Measurements from ENCODE around the gene TFDP1.

The TFDP1 gene

GRCh38 chr13:113550453-113550852 is 34.1 kb upstream of the TFDP1 start:
- no peak overlapping the region for H3K27ac ChIP-seq
- DNase-seq (ENCODE audit: low spot score) = no peak
- no peak for TF ChIP-seq CTCF (IDR thresholded peaks at IDR 0.05)
- no peak overlapping the region for H3K4me3 ChIP-seq

GRCh38 chr13:113551081-113552000 is 33.2 kb upstream of the TFDP1 start:
- Histone ChIP-seq H3K27ac (no peak overlapping the region), H3K4me3 (no peak overlapping the region)
- no peak for DNase-seq (ENCODE audit: low spot score)
- TF ChIP-seq CTCF (IDR thresholded peaks at IDR 0.05) = no peak

- Histone ChIP-seq H3K27ac (no peak overlapping the region), H3K4me3 (no peak overlapping the region)
- TF ChIP-seq CTCF (IDR thresholded peaks at IDR 0.05) = no peak
- DNase-seq (ENCODE audit: low spot score) = peak; percentile 65
Observed at GRCh38 chr13:113552079-113552478, 32.5 kb upstream of the TFDP1 start.

- no peak overlapping the region for H3K27ac ChIP-seq
- DNase-seq (ENCODE audit: low spot score) = peak; percentile 35
Observed at GRCh38 chr13:113552786-113553434, 31.6 kb upstream of the TFDP1 start.

GRCh38 chr13:113553511-113554332 is 30.8 kb upstream of the TFDP1 start:
- TF ChIP-seq CTCF (IDR thresholded peaks at IDR 0.05) = no peak
- no peak overlapping the region for H3K27ac ChIP-seq
- peak; percentile 62 for DNase-seq (ENCODE audit: low spot score)
- H3K4me3 ChIP-seq = no peak overlapping the region

More at GRCh38 chr13:113552786-113553434, 31.6 kb upstream of the TFDP1 start:
- H3K4me3 ChIP-seq = no peak overlapping the region
- TF ChIP-seq CTCF (IDR thresholded peaks at IDR 0.05) = no peak

GRCh38 chr13:113554333-113554700 is 30.2 kb upstream of the TFDP1 start:
- H3K4me3 ChIP-seq = no peak overlapping the region
- no peak overlapping the region for H3K27ac ChIP-seq
- peak; percentile 33 for DNase-seq (ENCODE audit: low spot score)
- TF ChIP-seq CTCF (IDR thresholded peaks at IDR 0.05) = no peak
